HCT116 (cell line): ENCODE data around the gene ARHGAP42.

Experiments
- CBX3 ChIP-seq: IDR thresholded peaks from 2 replicates; pipeline ENCODE4 v1.6.1; 2012; ENCODE audit warnings: low read depth
- EGR1 ChIP-seq: IDR thresholded peaks from 2 replicates; pipeline ENCODE4 v1.6.1; 2012; ENCODE audit warnings: low read depth
- EZH2 ChIP-seq: fragments of 200-600 bp; sonication (generic); IDR thresholded peaks from 2 replicates; pipeline ENCODE4 v1.6.1; 2017; ENCODE audit warnings: antibody characterized with exemption, mixed run types
- EZH2phosphoT487 ChIP-seq: fragments of 200-600 bp; IDR thresholded peaks from 2 replicates; pipeline ENCODE4 v1.6.1; 2018; ENCODE audit warnings: antibody characterized with exemption, borderline replicate concordance
- FOSL1 ChIP-seq: IDR thresholded peaks from 2 replicates; pipeline ENCODE4 v1.6.1; 2012; ENCODE audit warnings: low read depth
- POLR2A ChIP-seq: IDR thresholded peaks from 2 replicates; pipeline ENCODE4 v1.7.0; 2011; ENCODE audit warnings: borderline replicate concordance; ENCODE audit not compliant: insufficient read depth, insufficient read length; ENCODE audit errors: extremely low read depth
- REST ChIP-seq: IDR thresholded peaks from 2 replicates; pipeline ENCODE4 v1.6.1; 2012; ENCODE audit warnings: low read depth
- SIN3A ChIP-seq: IDR thresholded peaks from 2 replicates; pipeline ENCODE4 v1.6.1; 2012; ENCODE audit warnings: low read depth
- SP1 ChIP-seq: IDR thresholded peaks from 2 replicates; pipeline ENCODE4 v1.6.1; 2012; ENCODE audit warnings: low read depth
- TCF7L2 ChIP-seq: IDR thresholded peaks from 2 replicates; pipeline ENCODE4 v1.7.0; 2011; ENCODE audit warnings: borderline replicate concordance, inconsistent platforms; ENCODE audit not compliant: insufficient read depth, insufficient read length; ENCODE audit errors: extremely low read depth
- ZNF274 ChIP-seq: fragments of 200-500 bp; sonication (Bioruptor generic); IDR thresholded peaks from 2 replicates; pipeline ENCODE4 v1.6.1; 2014; ENCODE audit warnings: mild to moderate bottlenecking, low read depth, low read length, inconsistent platforms
- TF ChIP-seq, protein P1 (sequence below), 3 experiments: fragments of 200-600 bp in 1 of 3; sonication (generic) in 1 of 3; IDR thresholded peaks in 2 of 3; conservative IDR thresholded peaks in 1 of 3; 2 replicates each; pipeline ENCODE4 v1.5.1; 2012 to 2017; ENCODE audit warnings: low read depth in 2 of 3, low read length in 2 of 3, antibody characterized with exemption in 1 of 3, borderline replicate concordance in 1 of 3, control low read depth in 1 of 3, mild to moderate bottlenecking in 1 of 3, mixed read lengths in 1 of 3, mixed run types in 1 of 3, moderate library complexity in 1 of 3; ENCODE audit not compliant: insufficient read depth in 1 of 3

DNA sequence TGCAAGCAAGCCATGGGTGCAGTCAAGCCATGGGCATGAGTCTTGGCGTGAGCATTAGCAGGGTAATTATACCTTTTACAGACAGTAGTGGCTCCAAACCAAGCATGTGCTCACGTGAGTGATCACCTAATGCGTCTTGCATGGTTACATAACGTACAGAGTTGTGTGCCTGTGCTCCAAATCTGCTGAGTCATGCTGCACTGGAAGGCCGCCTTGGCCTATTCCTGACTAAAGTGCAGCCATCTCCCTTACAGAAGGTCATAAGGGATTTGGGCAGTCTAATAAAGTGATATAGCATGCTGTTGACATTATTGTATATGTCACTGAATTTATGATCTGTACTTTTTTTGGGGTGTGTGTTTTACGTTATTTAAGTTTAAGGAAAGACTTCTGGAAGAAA lies 102.4 kb downstream of the ARHGAP42 start:
- TF ChIP-seq, protein P1, sequence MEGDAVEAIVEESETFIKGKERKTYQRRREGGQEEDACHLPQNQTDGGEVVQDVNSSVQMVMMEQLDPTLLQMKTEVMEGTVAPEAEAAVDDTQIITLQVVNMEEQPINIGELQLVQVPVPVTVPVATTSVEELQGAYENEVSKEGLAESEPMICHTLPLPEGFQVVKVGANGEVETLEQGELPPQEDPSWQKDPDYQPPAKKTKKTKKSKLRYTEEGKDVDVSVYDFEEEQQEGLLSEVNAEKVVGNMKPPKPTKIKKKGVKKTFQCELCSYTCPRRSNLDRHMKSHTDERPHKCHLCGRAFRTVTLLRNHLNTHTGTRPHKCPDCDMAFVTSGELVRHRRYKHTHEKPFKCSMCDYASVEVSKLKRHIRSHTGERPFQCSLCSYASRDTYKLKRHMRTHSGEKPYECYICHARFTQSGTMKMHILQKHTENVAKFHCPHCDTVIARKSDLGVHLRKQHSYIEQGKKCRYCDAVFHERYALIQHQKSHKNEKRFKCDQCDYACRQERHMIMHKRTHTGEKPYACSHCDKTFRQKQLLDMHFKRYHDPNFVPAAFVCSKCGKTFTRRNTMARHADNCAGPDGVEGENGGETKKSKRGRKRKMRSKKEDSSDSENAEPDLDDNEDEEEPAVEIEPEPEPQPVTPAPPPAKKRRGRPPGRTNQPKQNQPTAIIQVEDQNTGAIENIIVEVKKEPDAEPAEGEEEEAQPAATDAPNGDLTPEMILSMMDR (IDR thresholded peaks at IDR 0.05 in 2 of 3, conservative IDR thresholded peaks at IDR 0.05 in 1 of 3; ENCODE audit: borderline replicate concordance in 1 of 3, insufficient read depth in 1 of 3, low read depth in 2 of 3, low read length in 2 of 3): no peak
- TF ChIP-seq SP1 (no peak), POLR2A (no peak), EGR1 (no peak), EZH2phosphoT487 (no peak), REST (no peak), FOSL1 (no peak), ZNF274 (no peak), SIN3A (no peak), CBX3 (no peak), TCF7L2 (no peak), EZH2 (no peak)
